ENCODE data around the gene NHSL1.

GRCh38 chr6:138377042-138377441, 122.3 kb downstream of the NHSL1 start:
- no peak for TF ChIP-seq TAF1 (conservative IDR thresholded peaks at IDR 0.05)
- no peak for TF ChIP-seq RAD21 (IDR thresholded peaks at IDR 0.05)
- TF ChIP-seq MAX (IDR thresholded peaks at IDR 0.05): no peak
- TF ChIP-seq CTCF (IDR thresholded peaks at IDR 0.05; ENCODE audit: low read depth, low read length, missing input control): no peak

Data from liver (tissue), 3 donors.